Lung (tissue), 12 donors: Measurements from ENCODE around the gene RASD1. TPM values are rescaled to one million over a fixed set of nuclear protein-coding genes. Genes with fewer than 3 reads are reported as not detected.

Experiments used
- ATAC-seq: fragments of 200-7000 bp; cut with Tn5 transposase; one replicate; pipeline ENCODE4 v1.9.1; 2020; ENCODE audit warnings: moderate number of reproducible peaks; ENCODE audit not compliant: insufficient read depth, low FRiP score
- DNase-seq, 3 donors: peaks; one replicate each; pipeline ENCODE4 v3.0.0-alpha.2; 2013 to 2017
- H3K27ac ChIP-seq, 2 donors: one replicate each; pipeline ENCODE4 v1.5.1; 2013; ENCODE audit warnings: mild to moderate bottlenecking in 2 of 2, moderate library complexity in 2 of 2, control low read depth in 1 of 2, inconsistent platforms in 1 of 2, low read depth in 1 of 2, low read length in 1 of 2
- H3K27me3 ChIP-seq, 3 donors: one replicate each; pipeline ENCODE4 v1.5.1; 2013; ENCODE audit warnings: low read length in 2 of 3; ENCODE audit not compliant: control insufficient read depth in 3 of 3, insufficient read depth in 3 of 3
- H3K36me3 ChIP-seq, 4 donors: one replicate each; pipeline ENCODE4 v1.5.1; 2013; ENCODE audit warnings: low read length in 4 of 4, mild to moderate bottlenecking in 1 of 4, moderate library complexity in 1 of 4; ENCODE audit not compliant: control insufficient read depth in 4 of 4, insufficient read depth in 4 of 4
- H3K4me1 ChIP-seq, 5 donors: one replicate each; pipeline ENCODE4 v1.5.1; 2013; ENCODE audit warnings: low read length in 5 of 5, mild to moderate bottlenecking in 2 of 5, moderate library complexity in 1 of 5; ENCODE audit not compliant: control insufficient read depth in 5 of 5, insufficient read depth in 5 of 5
- H3K4me3 ChIP-seq: one replicate; pipeline ENCODE4 v1.5.1; 2013; ENCODE audit warnings: mild to moderate bottlenecking, control low read depth, moderate library complexity
- H3K9ac ChIP-seq, 2 donors: one replicate each; pipeline ENCODE4 v1.5.1; 2013; ENCODE audit warnings: low read length in 2 of 2, control low read depth in 1 of 2; ENCODE audit not compliant: insufficient read depth in 1 of 2
- H3K9me3 ChIP-seq, 4 donors: one replicate each; pipeline ENCODE4 v1.5.1; 2013; ENCODE audit warnings: low read length in 3 of 4, mild to moderate bottlenecking in 1 of 4, moderate library complexity in 1 of 4; ENCODE audit not compliant: control insufficient read depth in 4 of 4, insufficient read depth in 3 of 4
- WGBS, 2 donors: extraction: QIAGEN DNeasy Blood & Tissue Kit; methylation state at CpG; one replicate each; pipeline ENCODE4 v1.1.7; 2013; 5-methylcytosine and 5-hydroxymethylcytosine counted together
- polyA plus RNA-seq, 2 donors: library from polyadenylated mRNA; stranded (reverse); fragments of 200-250 nt; gene quantifications; one replicate each; pipeline ENCODE4 v1.2.1, GENCODE V29; 2013
- total RNA-seq, 2 donors: library from RNA; depleted of rRNA in 1 of 2; stranded (reverse); fragments of >200 nt in 1 of 2; gene quantifications; one replicate each; pipeline ENCODE4 v1.2.1, GENCODE V29; 2014 to 2021
- TF ChIP-seq, protein P1 (sequence below): IDR thresholded peaks from 2 replicates; pipeline ENCODE4 v1.5.1; 2012; ENCODE audit warnings: mild to moderate bottlenecking; ENCODE audit errors: control extremely low read depth, extremely low read depth
- donor health status: control.
- donor health status: control.
- donor health status: Bipolar disorder and iron deficiency.
- donor health status: healthy.
- donor health status: DM: yes; HTN: yes; CAD: no.

The RASD1 gene
- total and polyA plus RNA-seq, 4 donors: 3.8 to 53.8 (median 12.4) TPM

GRCh38 chr17:17519886-17520285 is 23.7 kb upstream of the RASD1 start:
- Histone ChIP-seq H3K36me3 (peaks cover 0 to 6% (median 0%) of the 10 kb centered on the region in 4 donors), H3K27me3 (no peaks in the 10 kb centered on the region), H3K4me3 (no peak overlapping the region), H3K9me3 (no peaks in the 10 kb centered on the region), H3K4me1 (no peaks in the 10 kb centered on the region), H3K27ac (no peak overlapping the region), H3K9ac (no peak overlapping the region)
- WGBS, 2 donors: 93 to 94% methylated on average over 10 of the region's 10 CpGs
- TF ChIP-seq, protein P1, sequence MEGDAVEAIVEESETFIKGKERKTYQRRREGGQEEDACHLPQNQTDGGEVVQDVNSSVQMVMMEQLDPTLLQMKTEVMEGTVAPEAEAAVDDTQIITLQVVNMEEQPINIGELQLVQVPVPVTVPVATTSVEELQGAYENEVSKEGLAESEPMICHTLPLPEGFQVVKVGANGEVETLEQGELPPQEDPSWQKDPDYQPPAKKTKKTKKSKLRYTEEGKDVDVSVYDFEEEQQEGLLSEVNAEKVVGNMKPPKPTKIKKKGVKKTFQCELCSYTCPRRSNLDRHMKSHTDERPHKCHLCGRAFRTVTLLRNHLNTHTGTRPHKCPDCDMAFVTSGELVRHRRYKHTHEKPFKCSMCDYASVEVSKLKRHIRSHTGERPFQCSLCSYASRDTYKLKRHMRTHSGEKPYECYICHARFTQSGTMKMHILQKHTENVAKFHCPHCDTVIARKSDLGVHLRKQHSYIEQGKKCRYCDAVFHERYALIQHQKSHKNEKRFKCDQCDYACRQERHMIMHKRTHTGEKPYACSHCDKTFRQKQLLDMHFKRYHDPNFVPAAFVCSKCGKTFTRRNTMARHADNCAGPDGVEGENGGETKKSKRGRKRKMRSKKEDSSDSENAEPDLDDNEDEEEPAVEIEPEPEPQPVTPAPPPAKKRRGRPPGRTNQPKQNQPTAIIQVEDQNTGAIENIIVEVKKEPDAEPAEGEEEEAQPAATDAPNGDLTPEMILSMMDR: no peak
- DNase-seq (no peak), ATAC-seq (no peak)

- TF ChIP-seq, protein P1: no peak
- 83 to 93% methylated on average over 5 of the region's 5 CpGs for WGBS, 2 donors
- ATAC-seq: no peak
- H3K36me3 ChIP-seq: peaks cover 0 to 6% (median 0%) of the 10 kb centered on the region in 4 donors
- no peak overlapping the region for H3K27ac ChIP-seq
- no peak for DNase-seq
- H3K4me1 ChIP-seq: no peaks in the 10 kb centered on the region
- H3K9ac ChIP-seq: no peak overlapping the region
- H3K4me3 ChIP-seq: no peak overlapping the region
- no peaks in the 10 kb centered on the region for H3K9me3 ChIP-seq
- H3K27me3 ChIP-seq: no peaks in the 10 kb centered on the region
These were observed 22.8 kb upstream of the RASD1 start for GRCh38 chr17:17518951-17519350.

DNA sequence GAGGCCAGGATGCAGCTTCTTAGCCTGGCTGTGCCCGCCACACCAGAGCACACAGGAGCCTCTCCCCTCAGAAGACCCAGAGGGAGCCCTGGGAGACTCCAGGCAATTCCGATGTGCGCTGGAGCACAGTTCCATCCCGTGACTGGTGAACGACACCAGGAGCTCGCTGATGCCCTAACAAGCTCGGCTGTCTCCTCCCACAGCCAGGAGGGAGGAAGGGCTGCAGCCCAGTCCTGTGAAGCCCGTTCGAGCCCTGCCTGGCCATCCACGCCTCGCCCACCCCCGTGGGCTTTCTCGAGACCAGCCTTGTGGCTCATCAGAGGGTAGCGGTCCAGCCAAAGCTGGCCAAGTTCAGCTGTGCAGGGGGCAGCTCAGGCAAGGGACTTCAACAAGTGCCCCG is 21.8 kb upstream of the RASD1 start:
- DNase-seq (no peak), ATAC-seq (no peak)
- Histone ChIP-seq H3K27me3 (no peaks in the 10 kb centered on the region), H3K9ac (no peak overlapping the region), H3K9me3 (no peaks in the 10 kb centered on the region), H3K36me3 (peaks cover 0 to 6% (median 0%) of the 10 kb centered on the region in 4 donors), H3K27ac (no peak overlapping the region), H3K4me1 (no peaks in the 10 kb centered on the region), H3K4me3 (no peak overlapping the region)
- 87 to 89% methylated on average over 15 of the region's 15 CpGs for WGBS, 2 donors
- TF ChIP-seq, protein P1: no peak
